HG03139 (cell line): ENCODE measurements around the gene TFIP11.

Experiments used
- ATAC-seq: cut with Tn5 transposase; IDR thresholded peaks from one replicate; pipeline ENCODE4 v1.9.1; 2021; ENCODE audit not compliant: unreplicated experiment

Gene TFIP11

DNA sequence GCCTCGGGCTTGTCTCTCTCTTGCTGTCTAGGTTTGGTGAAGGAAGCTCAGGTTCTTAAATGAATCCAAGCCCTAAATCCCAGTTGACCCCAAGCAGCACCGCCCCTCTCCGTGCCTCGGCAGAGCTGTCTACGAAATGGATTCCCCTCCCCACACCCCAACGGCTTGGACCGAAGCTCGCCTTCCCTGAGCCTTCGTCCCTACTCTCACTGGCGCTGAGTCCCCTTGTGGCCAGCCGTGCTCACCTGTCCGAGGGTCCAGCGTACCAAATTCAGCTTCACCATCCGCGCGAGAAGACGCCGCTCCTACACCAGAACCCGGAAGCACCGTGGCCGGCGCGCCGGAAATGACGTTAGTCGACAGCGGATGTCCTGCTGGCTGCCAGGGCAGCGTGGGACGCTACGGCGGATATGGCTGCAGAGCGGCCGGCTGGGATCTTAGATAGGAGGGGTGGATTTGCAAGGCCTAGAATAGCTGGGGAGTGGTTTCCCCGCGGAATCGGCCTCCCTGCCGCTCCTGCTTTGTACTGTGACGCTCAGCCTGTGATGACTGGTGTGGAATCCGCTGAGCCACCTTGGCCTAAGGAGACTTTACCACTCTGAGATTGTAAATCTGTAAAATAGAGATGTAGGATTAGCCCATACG is at the start of gene TFIP11:
TSS of gene TFIP11 (minus strand) at position 325 of the 645 bp plus-strand sequence. CDS start 2,201 bp downstream, outside the sequence.
- peak; percentile 91 for ATAC-seq

DNA sequence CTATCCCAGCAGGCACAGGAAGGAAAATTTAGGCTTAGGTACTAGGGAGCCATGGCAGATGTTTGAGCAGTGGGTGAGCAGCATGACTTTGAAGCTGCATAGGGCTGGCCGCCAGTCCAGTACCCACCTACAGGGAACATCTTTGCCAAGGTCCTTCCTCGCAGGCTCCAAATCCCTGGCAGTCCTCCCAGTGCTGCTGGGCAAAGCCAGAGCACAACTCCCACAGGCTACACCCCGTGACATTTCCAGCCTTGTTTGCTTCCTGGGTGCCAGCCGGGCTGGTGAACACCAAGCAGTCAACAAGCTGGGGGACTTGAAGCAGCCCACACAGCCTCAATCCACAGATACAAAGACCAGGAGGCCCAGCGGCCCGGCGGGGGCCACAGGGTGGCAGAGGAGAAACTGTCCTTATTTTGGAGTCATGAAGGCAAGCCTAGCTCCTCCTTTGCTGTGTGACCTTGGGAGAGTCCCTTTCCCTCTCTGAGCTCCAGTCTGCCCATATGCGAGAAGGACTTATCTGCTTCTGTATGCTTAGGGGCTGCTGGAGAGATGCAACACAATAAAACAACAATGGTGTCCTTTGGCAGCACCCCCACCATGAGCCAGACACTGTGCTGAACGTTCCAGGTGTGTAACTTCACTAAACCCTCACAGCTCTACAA is 49.6 kb upstream of the TFIP11 start:
- no peak for ATAC-seq

- ATAC-seq = no peak
Observed at GRCh38 chr22:26559961-26560575, 47.8 kb upstream of the TFIP11 start.

GRCh38 chr22:26558248-26558895 is 46.1 kb upstream of the TFIP11 start:
- ATAC-seq = no peak

DNA sequence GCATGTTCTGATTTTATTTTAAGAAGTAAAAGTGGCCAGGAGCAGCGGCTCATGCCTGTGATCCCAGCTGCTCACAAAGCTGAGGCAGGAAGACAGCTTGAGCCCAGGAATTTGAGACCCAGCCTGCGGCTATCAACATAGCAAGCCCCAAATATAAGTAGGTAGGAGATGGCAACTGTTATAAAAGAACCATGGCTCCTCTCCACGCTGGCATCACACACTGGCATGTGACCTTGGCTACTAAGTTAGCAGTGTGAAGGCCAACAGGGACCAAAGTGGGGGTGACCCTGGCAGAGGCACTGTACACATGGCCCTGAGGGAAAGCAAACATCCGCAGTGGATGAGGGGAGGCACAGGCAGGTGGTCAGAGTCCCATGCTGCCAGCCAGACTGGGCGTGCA is 44.6 kb upstream of the TFIP11 start:
- no peak for ATAC-seq

GRCh38 chr22:26555478-26555877 is 43.2 kb upstream of the TFIP11 start:
- ATAC-seq = no peak

DNA sequence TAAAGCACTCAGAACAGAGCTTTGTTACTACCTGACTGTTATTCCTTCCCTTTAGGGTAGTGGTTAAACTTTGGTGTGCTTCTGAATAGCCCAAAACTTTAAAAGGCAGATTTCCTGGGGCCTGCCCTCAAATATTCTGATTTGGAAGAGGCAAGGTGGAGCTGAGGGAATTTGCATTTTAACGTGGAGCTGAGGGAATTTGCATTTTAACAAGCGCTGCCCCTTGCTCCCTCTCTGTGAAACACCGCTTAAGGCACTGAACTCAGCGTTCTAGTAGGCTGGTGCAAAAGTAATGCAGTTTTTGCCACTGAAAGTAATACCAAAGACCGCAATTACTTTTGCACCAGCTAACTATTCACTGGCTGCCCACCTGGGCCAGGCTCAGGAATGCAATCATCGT is 42.7 kb upstream of the TFIP11 start:
- ATAC-seq = no peak

DNA sequence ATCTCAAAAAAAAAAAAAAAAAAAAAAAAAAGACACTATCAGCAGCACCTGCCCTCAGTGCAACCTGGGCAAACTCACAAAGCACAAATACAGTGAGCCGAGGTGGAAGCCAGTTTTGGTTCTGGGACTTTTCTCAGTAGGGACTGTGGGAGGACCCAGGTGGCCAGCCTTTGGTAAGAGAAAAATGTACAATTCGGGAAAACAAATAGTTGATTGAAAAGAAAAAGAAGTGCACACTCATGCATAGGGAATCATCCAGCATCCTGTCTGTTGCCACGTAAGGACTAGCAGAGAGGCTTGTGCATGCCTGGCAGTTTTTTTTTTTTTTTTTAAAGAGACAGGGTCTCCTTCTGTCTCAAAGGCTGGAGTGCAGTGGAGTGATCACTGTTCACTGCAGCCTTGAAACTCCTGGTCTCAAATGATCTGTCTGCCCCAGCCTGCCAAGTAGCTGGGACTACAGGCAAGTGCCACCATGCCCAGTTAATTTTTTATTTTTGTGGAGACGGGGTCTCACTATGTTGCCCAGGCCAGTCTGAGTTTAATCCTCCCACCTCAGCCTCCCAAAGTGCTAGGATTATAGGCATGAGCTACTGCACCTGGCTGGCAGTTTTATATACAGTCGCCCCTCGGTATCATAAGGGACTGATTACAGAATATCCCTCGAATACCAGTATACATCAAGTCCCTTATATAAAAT is 40.9 kb upstream of the TFIP11 start:
- ATAC-seq = no peak

- ATAC-seq = no peak
Observed at GRCh38 chr22:26552466-26552865, 40.2 kb upstream of the TFIP11 start.

DNA sequence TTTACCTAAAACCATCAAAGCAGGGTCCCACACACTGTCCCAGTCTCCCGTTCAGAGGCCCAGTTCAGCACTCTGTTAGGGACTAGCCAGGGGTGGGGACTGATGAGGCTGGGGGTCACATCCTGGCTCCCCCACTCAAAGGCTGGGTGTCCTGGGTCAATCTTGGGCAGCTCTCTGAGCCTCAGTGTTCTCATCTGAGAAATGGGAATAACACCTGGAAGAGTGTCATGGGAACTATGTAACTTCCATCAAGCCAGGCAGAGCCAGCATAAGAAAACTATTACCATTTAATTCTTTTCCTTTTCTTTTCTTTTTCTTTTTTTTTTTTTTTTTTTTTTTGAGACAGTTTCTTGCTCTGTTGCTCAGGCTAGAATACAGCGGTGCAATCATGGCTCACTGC is 39.3 kb upstream of the TFIP11 start:
- ATAC-seq = no peak

DNA sequence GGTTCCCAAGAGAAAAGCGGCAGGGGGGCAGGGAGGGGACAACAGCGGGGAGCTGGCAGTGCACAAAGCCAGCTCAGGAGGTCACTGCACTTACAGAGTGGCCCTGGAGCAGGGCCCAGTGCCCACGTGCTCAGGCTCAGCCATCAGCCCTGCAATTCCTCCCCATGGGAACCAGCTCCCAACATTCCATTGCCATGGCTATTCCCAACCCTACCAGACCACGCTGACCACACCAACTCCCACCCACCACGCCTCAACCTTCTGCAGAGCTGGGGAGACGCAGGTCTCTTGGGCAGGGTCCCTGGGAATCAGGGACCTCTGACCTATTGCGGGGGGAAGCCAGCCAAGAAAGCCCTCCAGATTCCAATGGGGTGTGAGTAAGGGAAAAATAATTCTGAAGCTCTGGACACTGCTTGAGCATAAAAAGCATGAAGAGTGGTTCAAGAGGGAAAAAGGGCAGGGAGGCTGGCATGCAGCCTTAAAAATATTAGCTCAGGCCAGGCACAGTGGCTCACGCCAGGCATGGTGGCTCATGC is 38.3 kb upstream of the TFIP11 start:
- ATAC-seq = no peak

DNA sequence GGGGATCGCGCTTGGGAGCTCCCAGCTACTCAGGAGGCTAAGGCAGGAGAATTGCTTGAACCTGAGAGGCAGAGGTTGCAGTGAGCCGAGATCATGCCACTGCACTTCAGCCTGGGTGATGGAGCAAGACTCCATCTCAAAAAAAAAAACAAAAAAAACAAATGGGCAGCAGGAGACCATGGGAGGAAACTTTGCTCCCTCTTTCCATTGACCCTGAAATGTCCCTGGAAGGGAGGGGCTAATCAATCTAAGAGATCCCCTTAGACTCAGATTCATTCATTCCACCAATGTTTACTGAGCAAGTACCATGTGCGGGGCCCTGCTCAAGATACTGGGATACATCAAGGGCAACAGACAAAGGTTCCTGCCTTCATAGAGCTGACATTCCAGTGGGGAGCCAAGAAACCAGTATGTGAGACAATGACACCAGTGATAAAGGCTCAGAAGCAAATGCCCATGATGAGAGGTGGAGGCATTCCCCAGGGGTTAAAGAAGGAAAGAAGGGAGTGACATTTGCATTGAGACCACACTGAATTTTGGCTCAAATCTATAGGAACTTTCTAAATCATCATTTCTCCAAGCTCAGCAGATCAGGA is 37.7 kb upstream of the TFIP11 start:
- no peak for ATAC-seq

- no peak for ATAC-seq
Observed at GRCh38 chr22:26548984-26549383, 36.7 kb upstream of the TFIP11 start.

DNA sequence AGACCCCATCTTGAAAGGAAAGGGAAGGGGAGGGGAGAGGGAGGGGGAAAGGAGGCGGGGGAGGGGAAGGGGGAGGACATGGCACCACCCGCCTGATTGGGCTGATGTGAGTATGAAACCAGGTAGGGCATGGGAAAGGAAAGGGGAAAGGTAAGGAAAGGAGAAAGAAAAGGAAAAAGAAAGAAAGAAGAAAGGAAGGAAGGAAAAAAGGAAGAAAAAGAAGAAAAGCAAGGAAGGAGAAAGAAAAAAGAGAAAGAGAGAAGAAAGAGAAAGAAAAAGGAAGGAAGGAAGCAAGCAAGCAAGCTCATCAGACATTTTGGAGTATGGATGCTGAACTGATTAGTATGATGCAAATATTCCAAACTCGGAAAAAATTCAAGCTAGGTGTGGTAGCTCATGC is 36.0 kb upstream of the TFIP11 start:
- ATAC-seq = no peak

DNA sequence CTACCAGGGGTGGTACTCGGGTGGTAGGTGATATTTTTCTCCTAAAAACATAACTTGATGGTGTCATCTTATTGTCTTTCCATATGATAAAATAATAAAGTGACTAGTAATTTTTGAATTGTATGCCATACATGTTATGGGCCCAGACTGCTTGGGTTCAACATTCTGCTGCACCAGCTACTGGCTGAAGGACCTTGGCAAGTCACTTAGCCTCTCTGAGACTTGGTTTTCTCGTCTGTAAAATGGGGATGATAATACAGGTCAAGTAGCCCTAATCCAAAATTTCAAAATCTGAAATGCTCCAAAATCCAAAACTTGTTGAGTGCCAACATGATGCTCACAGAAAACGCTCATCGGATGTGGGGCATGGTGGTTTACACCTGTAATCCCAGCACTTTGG is 35.6 kb upstream of the TFIP11 start:
- ATAC-seq = no peak

DNA sequence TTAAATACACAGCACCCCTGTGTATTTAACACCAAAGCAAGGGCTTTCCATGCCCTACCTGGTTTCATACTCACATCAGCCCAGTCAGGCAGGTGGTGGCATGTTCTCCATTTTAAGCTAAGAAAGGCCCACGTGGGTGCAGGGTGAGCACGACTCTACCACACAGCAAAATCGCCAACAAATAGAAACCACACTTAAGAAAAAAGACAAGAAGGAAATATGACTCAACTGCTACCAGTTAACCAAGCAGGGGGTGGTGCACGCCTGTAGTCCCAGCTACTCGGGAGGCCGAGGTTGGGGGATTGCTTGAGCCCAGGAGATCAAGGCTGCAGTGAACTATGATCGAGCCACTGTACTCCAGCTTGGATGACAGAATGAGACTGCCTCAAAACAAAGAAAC is 35.2 kb upstream of the TFIP11 start:
- no peak for ATAC-seq

GRCh38 chr22:26546282-26546681 is 34.0 kb upstream of the TFIP11 start:
- ATAC-seq = no peak

DNA sequence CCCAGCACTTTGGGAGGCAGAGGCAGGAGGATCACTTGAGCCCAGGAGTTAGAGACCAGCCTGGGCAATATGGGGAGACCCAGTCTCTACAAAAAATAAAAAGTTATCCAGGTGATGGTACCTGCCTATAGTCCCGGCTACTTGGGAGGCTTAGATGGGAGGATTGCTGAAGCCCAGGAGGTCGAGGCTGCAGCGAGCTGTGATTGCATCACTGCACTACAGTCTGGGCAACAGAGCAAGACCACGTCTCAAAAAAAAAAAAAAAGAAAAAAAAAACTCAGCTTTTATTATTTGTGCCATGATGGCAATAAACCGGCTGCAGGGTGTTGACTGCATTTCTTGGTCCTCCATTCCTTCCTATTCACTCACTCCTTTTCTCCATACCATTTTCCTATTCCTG is 33.6 kb upstream of the TFIP11 start:
- no peak for ATAC-seq

DNA sequence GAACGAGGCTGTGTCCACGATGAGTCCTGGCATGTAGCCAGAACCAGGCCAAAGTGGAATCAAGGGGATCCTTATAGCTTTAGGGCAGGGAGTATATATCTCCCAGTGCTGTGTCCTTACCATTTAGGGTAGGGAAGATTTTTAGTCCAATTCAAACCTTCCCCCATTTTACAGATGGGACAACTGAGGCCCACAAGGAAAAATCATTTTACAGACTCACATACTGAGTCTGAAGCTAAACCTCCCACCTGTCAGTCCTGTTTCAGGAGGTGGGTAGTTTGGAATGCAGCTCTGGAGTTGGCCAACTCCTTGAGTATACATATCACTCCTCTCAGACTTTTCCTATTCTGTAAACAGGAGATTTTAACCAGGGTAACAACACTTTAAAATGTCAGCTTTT is 33.1 kb upstream of the TFIP11 start:
- ATAC-seq = no peak

- no peak for ATAC-seq
Observed at GRCh38 chr22:26544489-26544888, 32.2 kb upstream of the TFIP11 start.

DNA sequence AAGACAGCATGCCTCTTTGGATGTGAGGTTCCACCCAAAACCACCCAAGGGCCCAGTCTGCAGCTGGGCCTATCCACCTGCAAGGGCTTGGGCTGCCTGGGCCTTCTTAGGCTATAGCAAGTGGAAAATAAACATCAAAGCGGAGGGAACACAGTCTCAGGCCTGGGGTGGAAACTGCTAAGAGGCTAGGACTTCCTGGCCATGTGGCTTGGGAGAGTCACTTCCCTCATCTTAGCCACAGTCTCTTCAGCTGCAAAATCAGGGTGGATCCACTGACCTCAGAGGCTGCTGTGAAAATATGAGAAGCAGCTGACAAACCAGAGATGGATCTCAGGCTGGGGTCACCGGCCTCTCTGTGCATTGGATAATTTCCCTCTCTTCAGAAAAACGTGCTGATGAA is 30.6 kb upstream of the TFIP11 start:
- ATAC-seq = no peak
